ENCODE measurements around the gene GP5.

GRCh38 chr3:194387276-194387675, 11.8 kb downstream of the GP5 start:
- TF ChIP-seq POLR2A (IDR thresholded peaks at IDR 0.05) (no peak), EP300 (IDR thresholded peaks at IDR 0.05) (no peak)
- TF ChIP-seq, protein P1, sequence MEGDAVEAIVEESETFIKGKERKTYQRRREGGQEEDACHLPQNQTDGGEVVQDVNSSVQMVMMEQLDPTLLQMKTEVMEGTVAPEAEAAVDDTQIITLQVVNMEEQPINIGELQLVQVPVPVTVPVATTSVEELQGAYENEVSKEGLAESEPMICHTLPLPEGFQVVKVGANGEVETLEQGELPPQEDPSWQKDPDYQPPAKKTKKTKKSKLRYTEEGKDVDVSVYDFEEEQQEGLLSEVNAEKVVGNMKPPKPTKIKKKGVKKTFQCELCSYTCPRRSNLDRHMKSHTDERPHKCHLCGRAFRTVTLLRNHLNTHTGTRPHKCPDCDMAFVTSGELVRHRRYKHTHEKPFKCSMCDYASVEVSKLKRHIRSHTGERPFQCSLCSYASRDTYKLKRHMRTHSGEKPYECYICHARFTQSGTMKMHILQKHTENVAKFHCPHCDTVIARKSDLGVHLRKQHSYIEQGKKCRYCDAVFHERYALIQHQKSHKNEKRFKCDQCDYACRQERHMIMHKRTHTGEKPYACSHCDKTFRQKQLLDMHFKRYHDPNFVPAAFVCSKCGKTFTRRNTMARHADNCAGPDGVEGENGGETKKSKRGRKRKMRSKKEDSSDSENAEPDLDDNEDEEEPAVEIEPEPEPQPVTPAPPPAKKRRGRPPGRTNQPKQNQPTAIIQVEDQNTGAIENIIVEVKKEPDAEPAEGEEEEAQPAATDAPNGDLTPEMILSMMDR (IDR thresholded peaks at IDR 0.05), result no peak
